Endothelial cell of hepatic sinusoid (primary cell): Measurements from ENCODE around the gene ALOXE3.

Source experiments
- in situ Hi-C: cut with HindIII; loops from 2 replicates; pipeline ENCODE4 v1.10.0; 2017; ENCODE audit warnings: low sequenced_read_pairs

Gene ALOXE3

GRCh38 chr17:8117980-8118768, at the start of gene ALOXE3:
ALOXE3 (minus strand) TSS chr17:8118514; CDS start chr17:8117990, 524 bp downstream.
- in situ Hi-C loops, result no loop called here

- in situ Hi-C loops, result no loop called here
These were observed 49.2 kb upstream of the ALOXE3 start for GRCh38 chr17:8167526-8167925.

- in situ Hi-C loops, result no loop called here
These were observed 48.4 kb upstream of the ALOXE3 start for GRCh38 chr17:8166731-8167130.

GRCh38 chr17:8164815-8165131, 46.5 kb upstream of the ALOXE3 start:
- in situ Hi-C loops, result no loop called here

- in situ Hi-C loops, result no loop called here
These were observed 45.9 kb upstream of the ALOXE3 start for GRCh38 chr17:8163978-8164814.

DNA sequence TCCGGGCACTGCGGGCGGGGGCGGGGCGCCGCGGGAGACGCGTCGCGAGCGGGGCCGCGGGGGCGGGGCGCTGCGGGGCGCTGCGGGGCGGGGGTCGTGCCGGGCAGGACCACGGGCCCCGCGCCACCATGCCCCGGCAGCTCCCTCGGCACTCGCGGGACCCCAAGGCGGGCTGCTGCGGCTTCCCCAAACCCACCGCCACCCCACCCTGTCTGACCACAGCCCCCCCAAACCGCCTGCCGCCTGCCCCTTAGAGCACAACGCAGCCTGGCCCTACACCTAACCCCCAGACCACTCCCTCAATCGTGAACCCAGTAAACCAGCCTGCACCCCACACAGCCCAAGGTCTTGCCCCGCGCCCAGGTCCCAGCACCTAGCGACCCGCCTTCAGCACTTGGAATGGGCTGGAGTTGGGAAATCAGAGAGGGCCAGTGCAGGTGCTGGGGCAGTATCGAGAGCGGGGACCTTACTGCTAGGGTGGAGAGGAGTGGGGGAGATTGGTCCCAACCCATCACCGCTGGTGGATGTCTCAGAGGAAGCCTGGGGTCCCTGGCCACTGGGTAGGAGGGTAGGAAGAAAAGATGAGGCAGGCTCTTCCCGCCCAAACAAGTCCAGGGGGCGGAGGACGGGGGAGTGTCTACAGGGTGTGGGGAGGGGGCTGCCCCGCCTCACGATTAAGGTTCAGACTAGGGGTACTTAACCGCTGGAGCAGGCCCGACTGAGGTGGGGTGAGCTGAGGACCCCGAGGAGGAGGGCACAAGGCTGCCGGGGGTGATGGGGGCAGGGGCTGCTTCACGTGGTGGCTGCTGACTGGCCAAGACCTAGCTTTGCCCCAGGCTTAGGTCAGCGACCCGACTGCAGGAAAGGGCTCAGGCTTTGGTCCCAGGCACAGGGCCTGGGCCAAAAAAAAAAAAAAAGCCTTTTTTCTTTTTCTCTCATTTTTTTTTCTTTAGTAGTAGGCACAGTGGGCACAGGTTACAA, 45.0 kb upstream of the ALOXE3 start:
- in situ Hi-C loops, result no loop called here

DNA sequence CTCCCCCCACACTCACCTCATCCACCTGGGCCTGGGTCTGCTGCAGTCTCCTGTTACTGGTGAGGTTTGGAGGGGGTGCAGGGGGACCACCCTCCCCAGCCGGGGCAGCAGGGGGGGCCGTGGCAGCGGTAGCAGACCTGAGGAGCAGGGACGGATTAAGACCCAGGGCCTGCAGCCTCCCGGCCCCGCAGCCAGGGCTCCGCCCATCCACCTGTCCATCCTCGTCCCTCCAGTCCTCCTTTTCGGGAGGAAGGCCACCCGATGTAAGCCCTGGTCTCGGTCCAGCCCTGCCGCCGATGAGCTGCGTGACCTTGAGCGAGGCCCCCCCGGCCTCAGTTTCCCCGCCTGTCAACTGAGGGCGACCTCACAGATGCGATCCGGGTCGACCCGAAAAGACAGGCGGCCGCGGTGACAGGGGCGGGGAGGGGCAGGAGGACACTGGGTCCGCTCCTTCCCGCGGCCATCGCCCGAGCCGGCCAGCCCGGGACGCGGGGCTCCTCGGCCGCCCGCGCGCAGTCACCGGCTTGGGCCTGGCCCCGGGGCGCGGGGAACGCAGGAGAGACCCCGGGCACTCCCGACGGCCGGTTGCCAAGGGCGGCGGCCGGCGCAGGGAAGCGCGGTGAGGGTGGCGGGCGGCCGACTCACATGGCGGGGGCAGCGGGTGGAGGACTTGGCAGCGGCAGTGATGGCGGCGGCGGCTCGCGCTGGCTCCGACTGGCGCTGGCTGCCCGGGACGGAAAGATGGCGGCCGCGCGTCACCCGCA, 44.1 kb upstream of the ALOXE3 start, which contains the start of gene VAMP2:
VAMP2 (minus strand) TSS at position 716 of the 764 bp plus-strand sequence; CDS start at position 647, 69 bp downstream.
- in situ Hi-C loops, result no loop called here

GRCh38 chr17:8161289-8162232, 43.2 kb upstream of the ALOXE3 start:
- in situ Hi-C loops, result no loop called here

DNA sequence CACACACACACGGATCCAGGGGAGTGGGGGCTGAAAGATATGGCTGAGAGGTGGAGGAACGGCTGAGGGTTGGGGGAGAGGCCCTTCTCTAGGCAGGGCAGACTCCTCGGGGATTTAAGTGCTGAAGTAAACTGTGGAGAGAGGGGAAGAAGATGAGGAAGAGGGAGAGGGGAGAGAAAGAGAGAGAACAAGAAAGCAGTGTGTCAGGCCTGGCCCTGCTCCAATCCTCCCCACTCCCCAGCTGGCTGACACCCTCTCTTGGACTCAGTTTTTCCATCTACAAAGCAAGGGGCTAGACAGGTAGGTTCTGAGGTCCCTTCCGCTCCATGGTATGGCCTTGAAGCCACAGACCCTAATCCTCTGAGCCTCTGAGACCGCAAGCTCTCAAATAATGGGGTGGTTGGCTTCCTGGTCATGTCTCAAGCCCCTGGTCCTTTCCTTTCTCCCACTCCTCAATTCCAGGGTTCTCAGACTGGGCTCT, 42.5 kb upstream of the ALOXE3 start:
- in situ Hi-C loops, result no loop called here

DNA sequence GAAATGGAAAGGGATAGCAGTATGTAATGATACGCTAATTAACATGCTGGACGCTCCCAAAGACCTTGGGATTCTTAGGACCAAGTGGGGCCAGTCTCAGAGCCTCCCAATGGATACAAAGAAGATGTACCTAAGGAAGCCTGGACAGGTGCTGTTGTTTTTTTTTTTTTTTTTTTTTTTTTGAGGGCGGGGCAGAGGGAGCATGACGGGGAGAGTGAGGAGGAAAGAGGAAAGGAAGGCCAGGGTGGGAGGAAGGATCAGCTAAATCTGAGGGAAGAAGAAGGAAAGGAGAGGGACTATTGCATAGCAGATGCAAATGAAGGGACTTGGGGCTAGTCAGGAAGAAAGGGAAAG, 41.9 kb upstream of the ALOXE3 start:
- in situ Hi-C loops, result no loop called here

DNA sequence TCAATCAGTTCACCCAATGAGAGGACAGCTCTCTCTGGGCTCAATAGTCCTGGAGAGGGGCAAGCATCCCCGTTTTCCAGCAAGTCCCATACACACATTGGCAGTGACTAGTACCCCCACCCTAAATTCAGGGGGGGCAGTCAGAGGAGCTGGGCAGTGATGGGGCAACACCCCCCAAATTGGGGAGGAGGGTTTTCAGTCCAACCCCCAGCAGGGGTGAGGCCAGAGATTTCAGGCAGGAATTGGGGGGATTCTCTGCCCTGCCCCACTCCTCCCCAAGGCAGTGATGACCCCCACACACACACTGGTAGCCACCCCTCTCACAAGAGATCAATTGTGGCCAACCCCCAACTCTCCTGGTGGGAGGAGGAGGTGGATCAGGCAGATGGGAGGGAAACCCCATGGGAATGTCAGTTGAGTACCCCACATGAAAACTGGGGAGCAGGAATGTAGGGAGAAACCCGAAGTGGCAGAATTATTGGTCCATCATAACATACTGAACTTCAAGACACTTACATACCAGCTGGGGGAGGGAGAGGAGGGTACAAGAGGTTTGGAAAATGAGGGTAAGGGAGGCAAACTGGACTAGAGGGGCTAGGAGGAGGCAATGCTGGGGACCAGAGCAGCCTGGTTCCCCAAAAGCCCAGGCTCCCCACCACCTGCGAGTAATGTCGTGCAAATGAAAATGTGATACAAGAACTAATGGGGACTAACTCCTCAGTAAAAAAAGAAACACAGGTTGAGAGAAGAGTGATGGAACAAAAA, 41.3 kb upstream of the ALOXE3 start:
- in situ Hi-C loops, result no loop called here

GRCh38 chr17:8159032-8159400, 40.7 kb upstream of the ALOXE3 start:
- in situ Hi-C loops, result no loop called here

DNA sequence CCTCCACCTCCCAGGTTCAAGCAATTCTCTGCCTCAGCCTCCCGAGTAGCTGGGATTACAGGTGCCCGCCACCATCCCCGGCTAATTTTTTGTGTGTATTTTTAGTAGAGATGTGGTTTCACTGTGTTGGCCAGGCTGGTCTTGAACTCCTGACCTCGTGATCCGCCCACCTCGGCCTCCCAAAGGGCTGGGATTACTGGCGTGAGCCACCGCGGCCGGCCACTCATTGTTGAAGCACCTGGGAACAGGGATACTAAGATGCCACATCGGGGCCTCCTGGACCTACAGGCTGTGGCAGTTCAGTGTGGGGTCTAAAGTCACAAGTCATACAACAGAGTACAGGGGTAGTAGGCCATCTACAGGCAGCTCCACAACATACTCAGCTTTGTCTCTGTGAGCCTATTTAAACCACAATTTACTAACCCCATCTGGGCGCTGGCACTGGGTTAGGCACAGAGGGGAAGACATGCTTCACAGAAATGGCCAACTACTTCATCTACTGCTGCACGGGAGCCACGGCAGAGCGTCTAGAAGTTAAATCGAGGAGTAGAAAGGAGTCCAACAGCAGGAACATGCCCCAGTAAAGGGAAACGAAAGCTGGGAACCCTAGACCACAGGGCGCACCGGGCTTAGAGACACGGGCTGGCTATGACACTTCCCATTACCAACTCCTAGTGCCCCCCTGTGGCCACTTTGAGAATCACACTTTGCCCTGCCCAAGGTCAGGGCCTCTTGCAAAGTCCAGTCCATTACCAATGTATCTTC, 40.1 kb upstream of the ALOXE3 start:
- in situ Hi-C loops, result no loop called here

DNA sequence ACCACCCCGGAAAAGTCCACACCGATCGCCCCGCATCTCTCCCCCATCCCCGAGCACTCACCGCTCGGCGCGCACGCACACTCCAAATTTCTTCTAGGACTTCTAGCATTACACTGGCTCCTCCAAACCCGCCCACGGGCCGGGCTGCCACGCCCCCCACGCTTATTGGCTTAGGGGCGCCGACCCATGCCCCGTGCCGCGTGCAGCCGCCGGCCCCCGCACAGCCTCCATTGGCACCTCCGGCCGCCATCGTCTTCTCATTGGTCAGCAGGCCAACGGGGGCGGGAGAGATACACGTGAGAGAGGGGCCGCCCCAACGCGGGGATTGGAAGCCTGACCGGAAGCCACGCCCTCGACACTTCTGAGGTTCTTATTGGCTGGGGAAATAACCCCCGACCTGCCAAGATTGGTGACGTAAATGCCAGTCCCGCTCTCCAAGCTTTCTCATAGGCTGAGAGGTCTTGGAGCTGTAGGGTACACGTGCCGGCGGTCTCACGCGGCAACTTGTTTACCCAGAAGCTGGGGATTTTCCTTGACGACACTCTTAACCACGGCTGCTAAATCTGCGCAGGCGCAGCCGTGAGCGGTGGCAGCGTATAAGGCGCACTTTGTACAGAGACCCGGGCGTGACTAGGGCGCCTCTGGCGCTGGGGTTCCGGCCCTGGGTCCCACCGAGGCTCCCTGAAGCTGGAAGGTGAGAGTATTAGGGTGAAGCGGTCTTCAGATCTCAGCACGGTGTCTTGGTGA, 38.1 kb upstream of the ALOXE3 start:
- in situ Hi-C loops, result no loop called here

- in situ Hi-C loops, result no loop called here
These were observed 37.6 kb upstream of the ALOXE3 start for GRCh38 chr17:8155996-8156245.

DNA sequence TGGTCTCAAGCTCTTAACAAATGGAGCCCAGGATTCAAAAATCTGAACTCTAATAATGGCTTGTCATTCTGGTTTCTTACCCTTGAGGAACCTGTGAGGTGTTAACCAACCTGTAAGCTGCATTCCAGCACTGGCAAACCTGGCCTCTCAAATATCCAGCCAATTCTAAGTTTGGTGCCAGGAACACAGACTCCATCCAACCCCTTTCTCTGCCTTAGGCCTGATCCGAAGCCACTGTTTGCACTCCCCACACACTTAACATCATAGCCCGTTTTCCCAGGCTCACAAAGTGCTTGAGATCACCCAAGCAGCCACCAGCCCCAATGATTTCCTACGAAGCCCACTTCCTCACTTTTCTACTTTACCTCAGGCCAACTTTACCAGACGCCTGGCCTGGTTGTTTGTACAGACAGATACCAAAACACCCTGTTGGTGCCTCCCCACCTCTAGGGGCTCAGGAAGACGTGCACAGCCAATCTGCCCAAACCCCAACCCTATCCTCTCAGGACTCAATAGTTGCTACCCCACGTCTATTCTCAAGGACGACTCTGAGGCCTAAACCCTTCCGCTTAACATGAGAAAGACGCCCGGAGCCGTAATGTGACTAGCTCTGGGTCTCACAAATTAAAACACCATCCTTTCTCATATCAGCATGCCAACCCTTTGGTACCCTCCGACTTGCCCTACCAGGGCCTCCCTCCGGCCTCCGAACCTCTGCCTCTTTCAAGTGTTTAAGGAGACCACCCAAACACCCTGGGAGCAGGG, 37.1 kb upstream of the ALOXE3 start:
- in situ Hi-C loops, result no loop called here
